Liver (tissue), 9 donors: ENCODE results near the gene LTB4R2. TPM values are rescaled to one million over a fixed set of nuclear protein-coding genes. Genes with fewer than 3 reads are reported as not detected.

Source experiments
- DNase-seq: peaks from one replicate; pipeline ENCODE4 v3.0.0-alpha.2; 2017; ENCODE audit warnings: low spot score
- H3K27ac ChIP-seq, 2 donors: one replicate each; pipeline ENCODE4 v1.7.0; 2013; ENCODE audit warnings: inconsistent platforms in 2 of 2, low read length in 2 of 2, control low read depth in 1 of 2, low read depth in 1 of 2, mild to moderate bottlenecking in 1 of 2
- H3K27me3 ChIP-seq, 4 donors: one replicate each; pipeline versions ENCODE4 v1.6.1 to v1.7.0; 2013; ENCODE audit warnings: low read length in 3 of 4, inconsistent platforms in 1 of 4, mild to moderate bottlenecking in 1 of 4, moderate library complexity in 1 of 4; ENCODE audit not compliant: control insufficient read depth in 4 of 4, insufficient read depth in 4 of 4
- H3K36me3 ChIP-seq, 4 donors: one replicate each; pipeline versions ENCODE4 v1.6.1 to v1.7.0; 2013; ENCODE audit warnings: low read length in 3 of 4, mild to moderate bottlenecking in 3 of 4, low read depth in 1 of 4, moderate library complexity in 1 of 4; ENCODE audit not compliant: control insufficient read depth in 4 of 4, insufficient read depth in 3 of 4
- H3K4me1 ChIP-seq, 4 donors: one replicate each; pipeline versions ENCODE4 v1.6.1 to v1.7.0; 2013; ENCODE audit warnings: low read length in 3 of 4, mild to moderate bottlenecking in 3 of 4, moderate library complexity in 1 of 4; ENCODE audit not compliant: control insufficient read depth in 4 of 4, insufficient read depth in 4 of 4
- H3K4me3 ChIP-seq, 3 donors: one replicate each; pipeline versions ENCODE4 v1.6.1 to v1.7.0; 2013; ENCODE audit warnings: low read length in 3 of 3, control low read depth in 1 of 3, low read depth in 1 of 3, mild to moderate bottlenecking in 1 of 3
- H3K9ac ChIP-seq, 2 donors: one replicate each; pipeline ENCODE4 v1.7.0; 2013; ENCODE audit warnings: low read length in 2 of 2, mild to moderate bottlenecking in 2 of 2, moderate library complexity in 2 of 2, control low read depth in 1 of 2, low read depth in 1 of 2
- H3K9me3 ChIP-seq, 4 donors: one replicate each; pipeline versions ENCODE4 v1.6.1 to v1.7.0; 2013; ENCODE audit warnings: low read length in 3 of 4; ENCODE audit not compliant: control insufficient read depth in 4 of 4
- ATF3 ChIP-seq: IDR thresholded peaks from 2 replicates; pipeline ENCODE4 v1.6.1; 2016; ENCODE audit warnings: antibody characterized with exemption
- CTCF ChIP-seq: fragments of 150-350 bp; IDR thresholded peaks from 2 replicates; pipeline ENCODE4 v1.5.1; 2017; ENCODE audit warnings: improper control_type of control experiment, low read depth, low read length; ENCODE audit not compliant: missing input control
- FOXA1 ChIP-seq: IDR thresholded peaks from 2 replicates; pipeline ENCODE4 v1.6.1; 2016; ENCODE audit warnings: antibody characterized with exemption
- FOXA2 ChIP-seq: IDR thresholded peaks from 2 replicates; pipeline ENCODE4 v1.6.1; 2016; ENCODE audit warnings: antibody characterized with exemption
- GABPA ChIP-seq, 2 donors: IDR thresholded peaks in 1 of 2; conservative IDR thresholded peaks in 1 of 2; 2 replicates each; pipeline ENCODE4 v1.6.1; 2016; ENCODE audit warnings: antibody characterized with exemption in 2 of 2, mild to moderate bottlenecking in 1 of 2, moderate library complexity in 1 of 2
- HNF4A ChIP-seq, 2 donors: conservative IDR thresholded peaks; 2 replicates each; pipeline ENCODE4 v1.6.1; 2016; ENCODE audit warnings: antibody characterized with exemption in 2 of 2, mild to moderate bottlenecking in 2 of 2
- HNF4G ChIP-seq: IDR thresholded peaks from 2 replicates; pipeline ENCODE4 v1.6.1; 2016; ENCODE audit warnings: antibody characterized with exemption
- JUND ChIP-seq, 2 donors: IDR thresholded peaks; 2 replicates each; pipeline ENCODE4 v1.6.1; 2016; ENCODE audit warnings: antibody characterized with exemption in 2 of 2
- RAD21 ChIP-seq, 2 donors: IDR thresholded peaks; 2 replicates each; pipeline ENCODE4 v1.6.1; 2016; ENCODE audit warnings: antibody characterized with exemption in 2 of 2, mild to moderate bottlenecking in 2 of 2
- REST ChIP-seq: IDR thresholded peaks from 2 replicates; pipeline ENCODE4 v1.6.1; 2016; ENCODE audit warnings: antibody characterized with exemption, mild to moderate bottlenecking
- RXRA ChIP-seq, 2 donors: IDR thresholded peaks; 2 replicates each; pipeline ENCODE4 v1.6.1; 2017 to 2018; ENCODE audit warnings: antibody characterized with exemption in 2 of 2, mild to moderate bottlenecking in 1 of 2
- TAF1 ChIP-seq: conservative IDR thresholded peaks from 2 replicates; pipeline ENCODE4 v1.6.1; 2016; ENCODE audit warnings: antibody characterized with exemption, mild to moderate bottlenecking
- ZBTB33 ChIP-seq: IDR thresholded peaks from 2 replicates; pipeline ENCODE4 v1.6.1; 2016; ENCODE audit warnings: antibody characterized with exemption
- WGBS: extraction: QIAGEN DNeasy Blood & Tissue Kit; methylation state at CpG from one replicate; pipeline ENCODE4 v1.1.7; 2013; 5-methylcytosine and 5-hydroxymethylcytosine counted together
- polyA plus RNA-seq, 2 donors: library from polyadenylated mRNA; stranded (reverse) in 1 of 2; unstranded in 1 of 2; fragments of 200-250 nt in 1 of 2; fragments of >200 nt in 1 of 2; fragmentation: Nextera tagmentation in 1 of 2; extraction: Ambion mirVana in 1 of 2; gene quantifications; one replicate each; pipeline versions ENCODE4 v1.2.1 to v1.2.3, GENCODE V29; 2013 to 2015
- total RNA-seq, 2 donors: library from RNA; depleted of rRNA; stranded (reverse); fragments of >200 nt; gene quantifications; one replicate each; pipeline ENCODE4 v1.2.3, GENCODE V29; 2014
- donor health status: healthy.
- donor health status: healthy.
- donor health status: healthy.
- donor health status: healthy.
- donor health status: healthy.

LTB4R2 gene
- total and polyA plus RNA-seq, 4 donors, result 0.28 to 11.3 (median 1.9) TPM

GRCh38 chr14:24296341-24297157, 13.4 kb upstream of the LTB4R2 start:
- Histone ChIP-seq H3K36me3 (peaks cover 2 to 25% (median 15%) of the 10 kb centered on the region in 4 donors), H3K4me1 (peaks cover 5 to 71% (median 64%) of the 10 kb centered on the region in 4 donors), H3K9ac (peak overlapping the region in 1 of 2 donors; percentile 20), H3K4me3 (no peak overlapping the region), H3K27me3 (no peaks in the 10 kb centered on the region), H3K27ac (peak overlapping the region; percentile 24 to 31), H3K9me3 (no peaks in the 10 kb centered on the region)
- WGBS, result 59% methylated on average over 12 of the region's 12 CpGs
- DNase-seq, result peak; percentile 58
- TF ChIP-seq REST (no peak), CTCF (peak; percentile 68), RAD21 (IDR thresholded peaks at IDR 0.05) (peak; percentile 90 to 94), JUND (IDR thresholded peaks at IDR 0.05) (no peak)

- H3K4me1 ChIP-seq, result peaks cover 5 to 71% (median 60%) of the 10 kb centered on the region in 4 donors
Observed at GRCh38 chr14:24297190-24297964, 12.6 kb upstream of the LTB4R2 start.

More at GRCh38 chr14:24297190-24297964, 12.6 kb upstream of the LTB4R2 start:
- Histone ChIP-seq H3K9ac (peak overlapping the region in 1 of 2 donors; percentile 5), H3K27ac (peak overlapping the region; percentile 9 to 31), H3K4me3 (no peak overlapping the region), H3K36me3 (peaks cover 7 to 26% (median 22%) of the 10 kb centered on the region in 4 donors), H3K9me3 (no peaks in the 10 kb centered on the region), H3K27me3 (no peaks in the 10 kb centered on the region)
- no peak for DNase-seq
- TF ChIP-seq FOXA1 (no peak), ATF3 (no peak), HNF4G (no peak), REST (no peak), FOXA2 (no peak), TAF1 (no peak), GABPA (IDR thresholded peaks at IDR 0.05 in 1 of 2, conservative IDR thresholded peaks at IDR 0.05 in 1 of 2) (no peak), JUND (IDR thresholded peaks at IDR 0.05) (no peak), HNF4A (conservative IDR thresholded peaks at IDR 0.05) (no peak), RXRA (IDR thresholded peaks at IDR 0.05) (no peak), ZBTB33 (no peak), CTCF (peak; percentile 38), RAD21 (IDR thresholded peaks at IDR 0.05) (peak; percentile 63 to 71)
- WGBS, result 30% methylated on average over 5 of the region's 5 CpGs
